Stimulated activated naive CD4-positive, alpha-beta T cell (primary cell): ENCODE data around the gene SLC6A11.

Experiments used
- DNase-seq, 6 experiments: peaks; one replicate each; lab custom pipeline; 2025; lab: John Stamatoyannopoulos, UW

The SLC6A11 gene

GRCh38 chr3:10841100-10841499, 25.1 kb downstream of the SLC6A11 start:
- no peak for DNase-seq

GRCh38 chr3:10843378-10843777, 27.4 kb downstream of the SLC6A11 start:
- DNase-seq, result no peak

GRCh38 chr3:10845001-10845761, 29.2 kb downstream of the SLC6A11 start:
- DNase-seq, result no peak

- no peak for DNase-seq
These were observed 30.0 kb downstream of the SLC6A11 start for GRCh38 chr3:10845839-10846656.

- no peak for DNase-seq
These were observed 30.6 kb downstream of the SLC6A11 start for GRCh38 chr3:10846657-10846975.

- no peak for DNase-seq
These were observed 32.2 kb downstream of the SLC6A11 start for GRCh38 chr3:10848261-10848660.

- DNase-seq, result no peak
These were observed 36.2 kb downstream of the SLC6A11 start for GRCh38 chr3:10852066-10852808.

GRCh38 chr3:10855083-10855870, 39.2 kb downstream of the SLC6A11 start:
- DNase-seq, result no peak

- DNase-seq, result no peak
These were observed 40.0 kb downstream of the SLC6A11 start for GRCh38 chr3:10855871-10856662.

- no peak for DNase-seq
These were observed 41.2 kb downstream of the SLC6A11 start for GRCh38 chr3:10857235-10857634.

GRCh38 chr3:10858091-10858490, 42.1 kb downstream of the SLC6A11 start:
- no peak for DNase-seq

GRCh38 chr3:10867384-10867783, 51.4 kb downstream of the SLC6A11 start:
- no peak for DNase-seq

- no peak for DNase-seq
These were observed 53.4 kb downstream of the SLC6A11 start for GRCh38 chr3:10869460-10869859.

GRCh38 chr3:10870296-10870695, 54.3 kb downstream of the SLC6A11 start:
- no peak for DNase-seq

GRCh38 chr3:10873415-10873814, 57.4 kb downstream of the SLC6A11 start:
- no peak for DNase-seq

GRCh38 chr3:10875914-10876313, 59.9 kb downstream of the SLC6A11 start:
- no peak for DNase-seq

GRCh38 chr3:10876661-10877060, 60.6 kb downstream of the SLC6A11 start:
- no peak for DNase-seq

GRCh38 chr3:10882851-10883250, 66.8 kb downstream of the SLC6A11 start:
- no peak for DNase-seq

- DNase-seq, result no peak
These were observed 67.6 kb downstream of the SLC6A11 start for GRCh38 chr3:10883478-10884234.

GRCh38 chr3:10887015-10887414, 71.0 kb downstream of the SLC6A11 start:
- no peak for DNase-seq
